Measurements from ENCODE around the gene DGCR2.

- TF ChIP-seq CTCF (IDR thresholded peaks at IDR 0.05; ENCODE audit: borderline replicate concordance, extremely low read depth, low read length, poor library complexity, severe bottlenecking) (no peak), EZH2 (IDR thresholded peaks at IDR 0.05; ENCODE audit: borderline replicate concordance, low read depth, low read length, severe bottlenecking) (no peak)
These were observed 106.0 kb downstream of the DGCR2 start for GRCh38 chr22:19016081-19016766.

Measured in DND-41 (cell line).